HL-60/S4 treated with retinoic acid at 250 ng/mL for 4 days and 3 days (cell line): ENCODE results near the gene IGSF21.

Source experiments
- in situ Hi-C: fragments of 300-500 bp; cut with MboI; formaldehyde crosslinking; loops from 2 replicates; pipeline ENCODE4 v1.7.0; 2022; ENCODE audit warnings: low sequenced_read_pairs

Gene IGSF21

GRCh38 chr1:18204575-18204974 lies 97.0 kb downstream of the IGSF21 start:
- in situ Hi-C loops, result no loop called here

- in situ Hi-C loops, result no loop called here
Observed at GRCh38 chr1:18205319-18205718, 97.7 kb downstream of the IGSF21 start.

- in situ Hi-C loops, result no loop called here
Observed at GRCh38 chr1:18211764-18212163, 104.2 kb downstream of the IGSF21 start.

- in situ Hi-C loops, result no loop called here
Observed at GRCh38 chr1:18217398-18218043, 109.9 kb downstream of the IGSF21 start.

GRCh38 chr1:18229625-18230024 lies 122.0 kb downstream of the IGSF21 start:
- in situ Hi-C loops, result no loop called here

- in situ Hi-C loops, result no loop called here
Observed at GRCh38 chr1:18230321-18230720, 122.7 kb downstream of the IGSF21 start.

- in situ Hi-C loops, result no loop called here
Observed at GRCh38 chr1:18230840-18231239, 123.2 kb downstream of the IGSF21 start.

GRCh38 chr1:18232052-18232451 lies 124.5 kb downstream of the IGSF21 start:
- in situ Hi-C loops, result no loop called here

GRCh38 chr1:18233176-18233864 lies 125.7 kb downstream of the IGSF21 start:
- in situ Hi-C loops, result no loop called here

- in situ Hi-C loops, result no loop called here
Observed at GRCh38 chr1:18234790-18235242, 127.2 kb downstream of the IGSF21 start.

- in situ Hi-C loops, result no loop called here
Observed at GRCh38 chr1:18237371-18237770, 129.8 kb downstream of the IGSF21 start.

GRCh38 chr1:18238190-18238589 lies 130.6 kb downstream of the IGSF21 start:
- in situ Hi-C loops, result no loop called here

- in situ Hi-C loops, result no loop called here
Observed at GRCh38 chr1:18239671-18240070, 132.1 kb downstream of the IGSF21 start.

GRCh38 chr1:18240906-18241305 lies 133.3 kb downstream of the IGSF21 start:
- in situ Hi-C loops, result no loop called here

- in situ Hi-C loops, result no loop called here
Observed at GRCh38 chr1:18241891-18242290, 134.3 kb downstream of the IGSF21 start.

GRCh38 chr1:18243503-18244175 lies 136.0 kb downstream of the IGSF21 start:
- in situ Hi-C loops, result no loop called here

GRCh38 chr1:18244762-18245161 lies 137.2 kb downstream of the IGSF21 start:
- in situ Hi-C loops, result no loop called here

- in situ Hi-C loops, result no loop called here
Observed at GRCh38 chr1:18245647-18246046, 138.0 kb downstream of the IGSF21 start.

- in situ Hi-C loops, result no loop called here
Observed at GRCh38 chr1:18246543-18246942, 138.9 kb downstream of the IGSF21 start.

- in situ Hi-C loops, result no loop called here
Observed at GRCh38 chr1:18247151-18247550, 139.6 kb downstream of the IGSF21 start.

GRCh38 chr1:18249631-18250030 lies 142.0 kb downstream of the IGSF21 start:
- in situ Hi-C loops, result no loop called here

- in situ Hi-C loops, result no loop called here
Observed at GRCh38 chr1:18253093-18253492, 145.5 kb downstream of the IGSF21 start.
